Heart right ventricle (tissue), 16 donors: ENCODE results near the gene RNASE12. TPM values are rescaled to one million over a fixed set of nuclear protein-coding genes. Genes with fewer than 3 reads are reported as not detected.

Source experiments
- ATAC-seq, 8 donors: fragments of 200-7000 bp; cut with Tn5 transposase; one replicate each; pipeline ENCODE4 v1.9.1; 2020; ENCODE audit warnings: mild to moderate bottlenecking in 8 of 8, moderate library complexity in 8 of 8, moderate number of reproducible peaks in 1 of 8
- DNase-seq, 2 donors: peaks; one replicate each; pipeline ENCODE4 v3.0.0-alpha.2; 2020
- H3K27ac ChIP-seq, 10 donors: fragments of 200-600 bp; sonication (generic) in 2 of 10; one replicate each; pipeline versions ENCODE4 v1.5.0 to v1.8.0; 2020 to 2022; ENCODE audit warnings: mild to moderate bottlenecking in 3 of 10
- H3K27me3 ChIP-seq, 7 donors: fragments of 200-600 bp; one replicate each; pipeline ENCODE4 v1.8.0; 2021 to 2022; ENCODE audit warnings: mild to moderate bottlenecking in 2 of 7
- H3K36me3 ChIP-seq, 9 donors: fragments of 200-600 bp; sonication (generic) in 1 of 9; one replicate each; pipeline versions ENCODE4 v1.5.0 to v1.8.0; 2020 to 2022; ENCODE audit warnings: mild to moderate bottlenecking in 2 of 9
- H3K4me1 ChIP-seq, 9 donors: fragments of 200-600 bp; sonication (generic) in 1 of 9; one replicate each; pipeline versions ENCODE4 v1.5.0 to v1.8.0; 2020 to 2022; ENCODE audit warnings: mild to moderate bottlenecking in 4 of 9
- H3K4me3 ChIP-seq, 10 donors: fragments of 200-600 bp; sonication (generic) in 2 of 10; one replicate each; pipeline versions ENCODE4 v1.5.0 to v1.8.0; 2020 to 2022; ENCODE audit warnings: mild to moderate bottlenecking in 7 of 10, moderate library complexity in 2 of 10
- H3K9me3 ChIP-seq, 11 donors: fragments of 200-600 bp in 10 of 11; sonication (generic) in 2 of 11; one replicate each; pipeline versions ENCODE4 v1.5.0 to v1.8.0; 2013 to 2022; ENCODE audit warnings: mild to moderate bottlenecking in 2 of 11, control low read depth in 1 of 11, moderate library complexity in 1 of 11
- WGBS, 2 donors: extraction: QIAGEN DNeasy Blood & Tissue Kit; methylation state at CpG; one replicate each; pipeline ENCODE4 v1.1.7; 2013; ENCODE audit warnings: inconsistent platforms in 1 of 2; 5-methylcytosine and 5-hydroxymethylcytosine counted together
- intact Hi-C, 10 donors: fragments of 100-400 bp; cut with DNase I; formaldehyde crosslinking; loops; one replicate each; pipeline versions ENCODE4 v1.11.1 to v1.14.2; 2022
- polyA plus RNA-seq, 2 donors: library from polyadenylated mRNA; stranded (reverse); fragments of 200-250 nt; gene quantifications; one replicate each; pipeline ENCODE4 v1.2.3, GENCODE V29; 2013
- total RNA-seq, 10 donors: library from RNA; stranded (reverse); fragmentation: NEBNext Ultra II Directional in 3 of 10; extraction: Animal tissue kit (Norgen Biotek cat#: 25700) in 3 of 10; gene quantifications; one replicate each; pipeline versions ENCODE4 v1.2.1 to v1.2.4, GENCODE V29; 2021 to 2023
- TF ChIP-seq, protein P1 (sequence below), 9 donors: fragments of 200-600 bp; sonication (generic) in 2 of 9; IDR thresholded peaks; one replicate each; pipeline versions ENCODE4 v1.5.0 to v1.8.0; 2021 to 2022; ENCODE audit warnings: antibody characterized with exemption in 9 of 9, mild to moderate bottlenecking in 5 of 9, moderate library complexity in 1 of 9
- donor health status: Arrhythmogenic right ventricular cardiomyopathy.
- donor health status: ischemic (EF 13 %, LVEDD 7.1; RV severe dilation, severe dysfunction).
- donor health status: healthy with polysubstance abuse.
- donor health status: DM: no; HTN: yes; CAD: no.
- donor health status: DM: no; HTN: no; CAD: no.
- donor health status: ischemic (EF 25% LVEDD 6.9; RV normal size, moderate dysfunction).
- donor health status: ischemic (EF 25% LVEDD 5.7; RV mildly dilated, moderate dysfunction).
- donor health status: healthy.
- donor health status: DM: yes; HTN: yes; CAD: no.
- donor health status: Ischemic cardiomyopathy.
- donor health status: ischemic (EF 35%, LVEDD 5.7; RV mildly dilated, moderate dysfunction).
- donor health status: nonischemic (EF 11% LVEDD 7.7; RV severe dilation, severe dysfunction).
- donor health status: DM: yes; HTN: yes; CAD: no.
- donor health status: PGD.
- donor health status: ischemic (EF 29% LVEDD 5.4; RV normal size, mild dysfunction).
- donor health status: nonischemic (EF 23%, LVEDD 6.1; RV moderate dilation, normal function).

RNASE12 gene
- total and polyA plus RNA-seq, 12 donors, result not detected

DNA sequence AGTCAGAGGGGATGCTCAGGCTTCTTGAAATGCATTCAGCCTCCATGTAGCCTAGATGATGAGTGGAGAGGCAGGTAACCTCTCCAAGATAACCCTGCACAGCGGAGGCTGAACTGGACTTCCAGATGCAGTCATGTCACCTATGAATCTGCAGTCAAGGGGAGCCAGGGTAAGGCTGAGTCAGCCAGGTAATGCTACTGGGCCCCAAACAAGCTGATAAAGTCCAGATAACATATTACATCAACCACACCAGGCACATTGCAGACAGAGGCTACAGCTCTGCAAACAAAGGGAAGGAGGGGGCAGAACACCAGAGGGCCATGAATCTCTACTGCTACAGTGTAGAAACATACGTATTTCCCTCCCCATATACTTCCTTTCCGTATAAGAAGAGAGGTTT, 44.3 kb downstream of the RNASE12 start:
- H3K4me3 ChIP-seq, result no peak overlapping the region
- DNase-seq (no peak), ATAC-seq (no peak)
- TF ChIP-seq, protein P1, sequence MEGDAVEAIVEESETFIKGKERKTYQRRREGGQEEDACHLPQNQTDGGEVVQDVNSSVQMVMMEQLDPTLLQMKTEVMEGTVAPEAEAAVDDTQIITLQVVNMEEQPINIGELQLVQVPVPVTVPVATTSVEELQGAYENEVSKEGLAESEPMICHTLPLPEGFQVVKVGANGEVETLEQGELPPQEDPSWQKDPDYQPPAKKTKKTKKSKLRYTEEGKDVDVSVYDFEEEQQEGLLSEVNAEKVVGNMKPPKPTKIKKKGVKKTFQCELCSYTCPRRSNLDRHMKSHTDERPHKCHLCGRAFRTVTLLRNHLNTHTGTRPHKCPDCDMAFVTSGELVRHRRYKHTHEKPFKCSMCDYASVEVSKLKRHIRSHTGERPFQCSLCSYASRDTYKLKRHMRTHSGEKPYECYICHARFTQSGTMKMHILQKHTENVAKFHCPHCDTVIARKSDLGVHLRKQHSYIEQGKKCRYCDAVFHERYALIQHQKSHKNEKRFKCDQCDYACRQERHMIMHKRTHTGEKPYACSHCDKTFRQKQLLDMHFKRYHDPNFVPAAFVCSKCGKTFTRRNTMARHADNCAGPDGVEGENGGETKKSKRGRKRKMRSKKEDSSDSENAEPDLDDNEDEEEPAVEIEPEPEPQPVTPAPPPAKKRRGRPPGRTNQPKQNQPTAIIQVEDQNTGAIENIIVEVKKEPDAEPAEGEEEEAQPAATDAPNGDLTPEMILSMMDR (IDR thresholded peaks at IDR 0.05), result no peak
- intact Hi-C loops, result loop anchor here in 1 of 10 donors (10.0 kb wide), 1 partner anchor 508 kb away; the partner anchor contains the start of gene RNASE8
- 56 to 60% methylated on average over 3 of the region's 3 CpGs for WGBS, 2 donors
- H3K27me3 ChIP-seq, result peaks cover 0 to 8% (median 4%) of the 10 kb centered on the region in 7 donors
- H3K36me3 ChIP-seq, result no peaks in the 10 kb centered on the region
- H3K4me1 ChIP-seq, result no peaks in the 10 kb centered on the region
- no peak overlapping the region for H3K27ac ChIP-seq
- H3K9me3 ChIP-seq, result no peaks in the 10 kb centered on the region

Other genes starting within 250 kb of the RNASE12 start
- gene PARP2, start 247.7 kb downstream of the RNASE12 start, total RNA-seq, result 10 to 100 TPM; 13.6 to 18.4 (median 16.0) TPM
- 10 to 100 TPM; 13.5 to 19.5 TPM for gene PARP2, start 247.7 kb downstream of the RNASE12 start, polyA plus RNA-seq
- 10 to 100 TPM in 4 of 10 donors, 1 to 10 TPM in 6; 6.9 to 17.8 (median 8.6) TPM for gene TEP1, start 177.9 kb downstream of the RNASE12 start, total RNA-seq
- gene TEP1, start 177.9 kb downstream of the RNASE12 start, polyA plus RNA-seq, result 10 to 100 TPM in 1 of 2 donors, 1 to 10 TPM in 1; 5.6 to 16.0 TPM
- gene KLHL33, start 155.2 kb downstream of the RNASE12 start, total RNA-seq, result 1 to 10 TPM in 2 of 10 donors, under 1 TPM in 8; 0.15 to 1.4 (median 0.40) TPM
- gene KLHL33, start 155.2 kb downstream of the RNASE12 start, polyA plus RNA-seq, result 1 to 10 TPM in 1 of 2 donors, under 1 TPM in 1; 0.13 to 1.2 TPM
- 10 to 100 TPM; 17.6 to 25.3 (median 21.8) TPM for gene OSGEP, start 136.6 kb downstream of the RNASE12 start, total RNA-seq
- gene OSGEP, start 136.6 kb downstream of the RNASE12 start, polyA plus RNA-seq, result 10 to 100 TPM; 32.3 to 37.6 TPM
- gene APEX1, start 136.2 kb downstream of the RNASE12 start, total RNA-seq, result 100 to 1,000 TPM in 1 of 10 donors, 10 to 100 TPM in 9; 57.1 to 103 (median 70.6) TPM
- 10 to 100 TPM; 58.5 to 91.7 TPM for gene APEX1, start 136.2 kb downstream of the RNASE12 start, polyA plus RNA-seq
- gene PIP4P1, start 129.9 kb downstream of the RNASE12 start, total RNA-seq, result 10 to 100 TPM; 15.5 to 25.3 (median 18.7) TPM
- gene PIP4P1, start 129.9 kb downstream of the RNASE12 start, polyA plus RNA-seq, result 10 to 100 TPM; 18.7 to 31.9 TPM
- 10 to 100 TPM in 4 of 10 donors, 1 to 10 TPM in 6; 5.0 to 33.7 (median 7.8) TPM for gene PNP, start 122.0 kb downstream of the RNASE12 start, total RNA-seq
- 10 to 100 TPM in 1 of 2 donors, 1 to 10 TPM in 1; 8.6 to 30.2 TPM for gene PNP, start 122.0 kb downstream of the RNASE12 start, polyA plus RNA-seq
- under 1 TPM in 8 of 10 donors, not detected in 2; 0.24 to 0.56 (median 0.32) TPM for gene RNASE10, start 85.8 kb downstream of the RNASE12 start, total RNA-seq
- gene RNASE10, start 85.8 kb downstream of the RNASE12 start, polyA plus RNA-seq, result under 1 TPM in 1 of 2 donors, not detected in 1; 0.07 TPM
- gene RNASE9, start 30.3 kb downstream of the RNASE12 start, total RNA-seq, result not detected
- not detected for gene RNASE9, start 30.3 kb downstream of the RNASE12 start, polyA plus RNA-seq
- gene RNASE11, start 3.4 kb downstream of the RNASE12 start, total RNA-seq, result not detected
- gene RNASE11, start 3.4 kb downstream of the RNASE12 start, polyA plus RNA-seq, result not detected
- gene OR6S1, start 50.3 kb upstream of the RNASE12 start, total RNA-seq, result not detected
- not detected for gene OR6S1, start 50.3 kb upstream of the RNASE12 start, polyA plus RNA-seq
- 10 to 100 TPM in 2 of 10 donors, 1 to 10 TPM in 8; 2.3 to 13.6 (median 4.4) TPM for gene RNASE4, start 93.2 kb upstream of the RNASE12 start, total RNA-seq
- 10 to 100 TPM; 11.2 to 16.2 TPM for gene RNASE4, start 93.2 kb upstream of the RNASE12 start, polyA plus RNA-seq
- gene ANG, start 97.4 kb upstream of the RNASE12 start, total RNA-seq, result 1 to 10 TPM in 9 of 10 donors, under 1 TPM in 1; 0.79 to 4.1 (median 2.2) TPM
- gene ANG, start 97.4 kb upstream of the RNASE12 start, polyA plus RNA-seq, result 1 to 10 TPM; 5.4 to 7.0 TPM
- gene EDDM3A, start 154.5 kb upstream of the RNASE12 start, total RNA-seq, result not detected
- not detected for gene EDDM3A, start 154.5 kb upstream of the RNASE12 start, polyA plus RNA-seq
- gene EDDM3B, start 177.0 kb upstream of the RNASE12 start, total RNA-seq, result not detected
- gene EDDM3B, start 177.0 kb upstream of the RNASE12 start, polyA plus RNA-seq, result not detected
- 10 to 100 TPM in 2 of 10 donors, 1 to 10 TPM in 8; 1.3 to 18.2 (median 2.4) TPM for gene RNASE6, start 189.9 kb upstream of the RNASE12 start, total RNA-seq
- 1 to 10 TPM; 2.0 to 6.8 TPM for gene RNASE6, start 189.9 kb upstream of the RNASE12 start, polyA plus RNA-seq
- gene RNASE1, start 211.5 kb upstream of the RNASE12 start, total RNA-seq, result 100 to 1,000 TPM in 9 of 10 donors, 10 to 100 TPM in 1; 92.1 to 490 (median 166) TPM
- gene RNASE1, start 211.5 kb upstream of the RNASE12 start, polyA plus RNA-seq, result 100 to 1,000 TPM; 342 to 373 TPM